Measurements from ENCODE around the gene AARS2. TPM values are rescaled to one million over a fixed set of nuclear protein-coding genes. Genes with fewer than 3 reads are reported as not detected.

The AARS2 gene
- total RNA-seq, 6 donors from 2014 or later, result 11.1 to 23.0 (median 12.0) TPM

- Histone ChIP-seq H3K27me3 (peaks cover 0 to 11% (median 0%) of the 10 kb centered on the region in 4 donors), H3K27ac (no peak overlapping the region), H3K4me1 (peaks cover 0 to 7% (median 3%) of the 10 kb centered on the region in 4 donors), H3K36me3 (no peaks in the 10 kb centered on the region), H3K4me3 (no peak overlapping the region), H3K9me3 (no peaks in the 10 kb centered on the region)
- ATAC-seq (ENCODE audit: low FRiP score in 2 of 2) (no peak), DNase-seq (no peak)
- no peak for TF ChIP-seq POLR2AphosphoS5 (IDR thresholded peaks at IDR 0.05)
- WGBS, 2 donors, result 84 to 88% methylated on average over 4 to 5 of the region's 5 CpGs
Observed at GRCh38 chr6:44339301-44339700, 26.2 kb upstream of the AARS2 start.

GRCh38 chr6:44338228-44339122 is 25.3 kb upstream of the AARS2 start:
- WGBS, 2 donors, result 3 to 6% methylated on average over 11 of the region's 11 CpGs
- H3K27me3 ChIP-seq, result peaks cover 0 to 11% (median 0%) of the 10 kb centered on the region in 4 donors
- peaks cover 0 to 7% (median 3%) of the 10 kb centered on the region in 4 donors for H3K4me1 ChIP-seq
- no peaks in the 10 kb centered on the region for H3K36me3 ChIP-seq
- TF ChIP-seq CTCF (IDR thresholded peaks at IDR 0.05), result peak; percentile 41 to 78 (median 63)
- no peak for TF ChIP-seq POLR2AphosphoS5 (IDR thresholded peaks at IDR 0.05)
- no peak overlapping the region for H3K27ac ChIP-seq
- H3K4me3 ChIP-seq, result no peak overlapping the region
- ATAC-seq (ENCODE audit: low FRiP score in 2 of 2) (peak; percentile 81 to 89), DNase-seq (peak in 1 of 2 donors; percentile 58)
- no peaks in the 10 kb centered on the region for H3K9me3 ChIP-seq

GRCh38 chr6:44335631-44336030 is 22.5 kb upstream of the AARS2 start:
- Histone ChIP-seq H3K27ac (no peak overlapping the region), H3K27me3 (no peaks in the 10 kb centered on the region), H3K4me3 (no peak overlapping the region), H3K36me3 (no peaks in the 10 kb centered on the region), H3K4me1 (no peaks in the 10 kb centered on the region), H3K9me3 (no peaks in the 10 kb centered on the region)
- no peak for TF ChIP-seq POLR2A (IDR thresholded peaks at IDR 0.05)
- no peak for TF ChIP-seq POLR2AphosphoS5 (IDR thresholded peaks at IDR 0.05)
- no peak for TF ChIP-seq EP300 (IDR thresholded peaks at IDR 0.05)
- TF ChIP-seq CTCF (IDR thresholded peaks at IDR 0.05), result no peak
- no peak for DNase-seq
- WGBS, 2 donors, result 53 to 55% methylated on average over 1 of the region's 1 CpG
- ATAC-seq (ENCODE audit: low FRiP score in 2 of 2), result no peak

GRCh38 chr6:44333942-44334341 is 20.8 kb upstream of the AARS2 start:
- no peaks in the 10 kb centered on the region for H3K4me1 ChIP-seq
- DNase-seq, result no peak
- ATAC-seq (ENCODE audit: low FRiP score in 2 of 2), result no peak
- no peaks in the 10 kb centered on the region for H3K36me3 ChIP-seq
- no peaks in the 10 kb centered on the region for H3K27me3 ChIP-seq
- TF ChIP-seq POLR2A (IDR thresholded peaks at IDR 0.05) (no peak), EP300 (IDR thresholded peaks at IDR 0.05) (no peak), POLR2AphosphoS5 (IDR thresholded peaks at IDR 0.05) (no peak), CTCF (IDR thresholded peaks at IDR 0.05) (no peak)
- H3K9me3 ChIP-seq, result no peaks in the 10 kb centered on the region
- H3K4me3 ChIP-seq, result no peak overlapping the region
- WGBS, 2 donors, result 73 to 76% methylated on average over 5 of the region's 5 CpGs
- H3K27ac ChIP-seq, result no peak overlapping the region

GRCh38 chr6:44333273-44333919 is 20.2 kb upstream of the AARS2 start:
- H3K4me3 ChIP-seq, result no peak overlapping the region
- no peak overlapping the region for H3K27ac ChIP-seq
- no peak for TF ChIP-seq CTCF (IDR thresholded peaks at IDR 0.05)
- no peak for TF ChIP-seq POLR2A (IDR thresholded peaks at IDR 0.05)
- no peak for TF ChIP-seq EP300 (IDR thresholded peaks at IDR 0.05)
- TF ChIP-seq POLR2AphosphoS5 (IDR thresholded peaks at IDR 0.05), result no peak
- DNase-seq (no peak), ATAC-seq (ENCODE audit: low FRiP score in 2 of 2) (no peak)
- H3K9me3 ChIP-seq, result no peaks in the 10 kb centered on the region
- WGBS, 2 donors, result 62 to 73% methylated on average over 11 of the region's 11 CpGs
- H3K4me1 ChIP-seq, result no peaks in the 10 kb centered on the region
- no peaks in the 10 kb centered on the region for H3K27me3 ChIP-seq
- no peaks in the 10 kb centered on the region for H3K36me3 ChIP-seq

Data from upper lobe of left lung (tissue), 6 donors.